NCI-H524 treated with DMSO at 0.1 percent for 48 hours (cell line): ENCODE data around the gene RALGPS1.

ENCODE experiments used
- DNase-seq: peaks from one replicate; lab custom pipeline; 2025; lab: John Stamatoyannopoulos, UW

Gene RALGPS1

DNA sequence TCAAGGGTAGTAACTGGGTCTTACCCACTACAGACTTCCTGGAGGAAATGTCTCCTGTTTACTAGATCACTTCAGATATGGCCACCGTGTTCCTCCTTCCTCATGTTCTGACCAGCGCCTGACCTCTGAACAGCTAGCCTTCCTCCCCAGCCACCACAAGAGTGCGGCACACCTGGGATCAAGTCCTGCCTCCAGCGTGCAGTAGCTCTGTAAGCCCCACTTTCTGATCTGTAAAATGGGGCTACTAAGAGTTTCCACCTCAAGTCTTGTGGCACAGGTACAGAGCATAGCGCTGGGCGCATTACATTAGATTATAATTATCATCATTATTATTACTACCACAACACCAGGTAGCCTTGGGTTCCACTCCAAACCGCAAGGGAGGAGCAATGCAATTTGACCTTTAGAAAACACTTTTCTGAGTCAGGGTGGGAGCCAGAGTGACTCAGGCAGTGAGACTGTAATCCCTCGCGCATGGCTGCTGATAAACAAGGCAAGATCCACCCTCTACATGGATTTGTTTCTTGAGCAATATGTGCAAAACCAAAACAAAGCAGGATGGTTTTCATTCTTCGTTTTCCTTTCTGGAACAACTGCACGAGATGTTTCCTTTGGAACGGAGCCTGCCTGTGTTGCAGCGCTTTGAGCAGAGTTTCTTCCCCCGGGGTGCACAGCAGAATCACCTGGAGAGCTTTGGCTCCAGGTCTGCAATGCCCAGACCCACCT is 272.8 kb downstream of the RALGPS1 start:
- no peak for DNase-seq

DNA sequence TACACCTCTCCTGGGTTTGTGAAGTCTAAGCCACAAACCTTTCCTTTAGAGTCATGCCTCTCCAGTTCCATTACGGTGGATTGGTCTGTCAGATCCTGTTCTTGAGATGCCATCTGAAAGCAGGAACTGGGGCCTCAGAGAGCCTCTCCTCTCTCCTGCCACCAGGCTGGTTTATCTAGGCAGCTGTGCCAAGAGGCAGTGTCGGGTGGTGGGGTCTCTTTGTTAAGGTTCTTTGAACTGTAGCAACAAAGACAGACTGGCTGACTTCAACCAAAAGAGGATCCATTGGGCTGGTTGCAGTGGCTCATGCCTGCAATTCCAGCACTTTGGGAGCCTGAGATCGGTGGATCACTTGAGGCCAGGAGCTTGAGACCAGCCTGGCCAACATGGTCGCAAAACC is 273.8 kb downstream of the RALGPS1 start:
- no peak for DNase-seq

DNA sequence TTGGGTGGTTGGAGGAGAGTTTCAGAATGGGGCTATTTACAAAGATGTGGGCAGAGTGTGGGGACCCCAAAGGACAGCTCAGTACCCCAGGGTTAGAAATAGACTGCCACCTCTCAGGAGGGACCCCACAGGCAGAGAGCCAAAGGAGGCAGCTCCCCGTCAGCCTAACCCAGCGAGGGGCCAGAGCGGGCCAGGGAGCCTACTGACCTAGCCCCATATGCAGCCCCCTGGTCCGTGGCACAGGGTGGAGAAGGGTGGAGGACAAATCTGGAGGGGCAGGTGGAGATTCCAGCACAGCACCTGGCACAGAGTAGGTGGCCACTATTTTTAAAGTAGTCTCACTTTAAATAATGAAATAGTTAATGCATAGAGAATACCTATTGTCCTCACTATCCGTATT is 275.0 kb downstream of the RALGPS1 start:
- no peak for DNase-seq

DNA sequence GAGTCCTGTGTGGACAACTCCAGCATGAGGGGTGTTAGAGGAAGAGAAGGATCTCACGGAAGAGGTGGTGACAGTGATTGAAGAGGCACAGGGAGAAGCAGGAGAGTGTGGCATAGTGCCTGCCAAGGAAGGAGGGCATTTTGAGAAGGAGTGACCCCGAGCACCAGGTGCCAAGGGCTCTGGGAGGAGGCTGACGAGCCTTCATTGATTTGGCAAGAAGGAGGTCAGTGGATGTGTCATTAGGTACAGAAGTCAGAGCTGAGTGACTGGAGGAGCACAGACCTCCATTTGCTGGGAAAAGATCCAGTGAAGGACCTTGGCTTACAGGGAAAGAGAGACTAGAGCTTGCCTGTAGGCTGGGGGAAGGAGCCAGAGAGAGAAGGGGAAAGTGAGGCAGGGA is 278.2 kb downstream of the RALGPS1 start:
- no peak for DNase-seq

DNA sequence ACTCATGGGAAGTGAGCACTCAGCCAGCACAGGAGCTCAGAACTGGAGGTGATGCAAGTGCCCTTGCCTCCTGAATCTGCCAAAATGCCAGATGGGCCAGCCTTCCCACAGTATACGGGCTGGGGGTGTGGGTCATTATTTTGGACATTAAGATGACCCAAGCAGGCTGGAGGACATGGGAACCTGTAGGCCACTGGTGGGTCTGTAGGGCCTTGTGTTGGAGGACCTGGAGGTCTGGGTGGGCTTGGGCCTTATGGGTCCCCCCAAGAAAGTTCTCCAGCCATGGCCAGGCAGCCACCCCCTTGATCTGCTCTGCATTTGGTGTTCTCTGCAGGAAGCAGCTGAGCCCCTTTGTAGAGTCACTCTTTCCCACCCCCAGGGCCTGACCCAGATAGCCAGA is 278.9 kb downstream of the RALGPS1 start:
- DNase-seq, result no peak

DNA sequence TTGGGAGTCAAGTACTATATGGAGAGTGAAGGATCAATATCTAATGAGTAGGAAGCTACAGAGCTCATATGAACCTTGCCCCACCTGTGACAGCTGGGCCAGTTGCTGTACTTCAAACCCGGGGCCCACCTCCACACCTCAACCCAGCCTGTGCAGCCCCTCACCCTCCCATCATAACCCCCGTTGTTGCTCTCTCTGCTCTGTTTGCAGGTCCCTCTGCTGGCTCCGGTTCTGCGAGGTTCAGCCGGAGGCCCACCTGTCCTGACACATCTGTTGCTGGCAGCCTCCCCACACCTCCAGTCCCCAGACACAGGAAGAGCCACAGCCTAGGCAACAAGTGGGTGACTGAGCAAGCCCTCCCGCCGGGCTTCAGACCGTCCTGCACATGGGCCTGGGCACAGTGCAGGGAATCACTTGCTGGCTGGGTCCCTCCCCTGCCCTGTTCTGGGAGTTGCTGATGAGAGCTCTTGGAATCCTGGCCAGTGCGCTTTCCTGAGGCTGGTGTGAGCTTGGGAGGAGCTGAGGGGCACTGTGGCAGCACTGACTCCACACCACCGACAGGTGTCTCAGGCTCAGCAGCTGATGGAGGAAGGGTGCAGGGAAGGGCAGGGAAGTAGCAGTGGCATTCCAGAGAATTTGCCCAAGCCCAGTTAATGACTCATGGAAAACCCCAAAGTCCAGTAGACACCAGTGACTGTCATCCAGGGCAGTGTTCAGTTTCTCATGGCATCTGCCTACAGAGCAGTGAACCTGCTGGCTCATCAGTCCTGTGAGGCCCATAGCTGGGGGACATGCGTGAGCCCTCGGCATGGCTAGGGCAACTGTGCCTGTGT is 280.5 kb downstream of the RALGPS1 start:
- no peak for DNase-seq

DNA sequence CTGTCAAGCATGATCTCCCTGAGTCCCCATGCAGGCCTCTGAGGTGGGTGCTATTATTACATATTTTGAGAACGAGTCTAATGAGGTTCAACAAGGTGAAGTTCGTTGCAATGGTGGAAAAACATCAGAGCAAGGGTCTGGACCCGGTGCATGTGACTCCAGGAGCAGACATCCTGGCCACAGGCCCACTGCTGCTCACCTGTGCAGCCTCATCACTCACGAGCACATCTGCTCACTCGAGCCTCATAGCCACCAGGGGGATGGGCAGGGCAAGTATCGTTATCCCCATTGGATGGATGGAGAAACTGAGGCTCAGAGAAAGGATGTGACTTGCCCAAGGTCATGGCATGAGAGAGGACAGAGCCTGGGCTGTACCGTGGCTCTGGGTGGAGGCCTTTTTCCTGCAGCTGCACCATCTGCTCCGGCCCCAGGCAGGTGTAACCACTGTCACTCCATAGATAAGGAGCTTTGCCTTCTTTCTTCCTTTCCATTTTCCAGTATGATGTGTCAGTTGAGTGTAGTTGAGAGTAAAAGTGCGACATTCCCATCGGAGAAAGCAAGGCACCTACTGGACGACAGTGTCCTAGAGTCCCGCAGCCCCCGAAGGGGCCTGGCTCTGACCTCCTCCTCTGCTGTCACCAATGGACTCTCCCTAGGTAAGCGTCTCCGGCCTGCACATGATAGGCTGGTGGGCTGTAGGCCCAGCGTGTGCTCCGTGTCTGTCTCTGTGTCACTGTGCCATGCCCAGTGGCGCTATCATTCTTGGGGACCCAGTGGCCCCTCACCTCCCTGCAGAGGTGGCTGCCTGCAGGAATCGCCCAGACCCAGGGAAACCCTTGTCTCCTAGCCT is 281.6 kb downstream of the RALGPS1 start:
- DNase-seq, result no peak

DNA sequence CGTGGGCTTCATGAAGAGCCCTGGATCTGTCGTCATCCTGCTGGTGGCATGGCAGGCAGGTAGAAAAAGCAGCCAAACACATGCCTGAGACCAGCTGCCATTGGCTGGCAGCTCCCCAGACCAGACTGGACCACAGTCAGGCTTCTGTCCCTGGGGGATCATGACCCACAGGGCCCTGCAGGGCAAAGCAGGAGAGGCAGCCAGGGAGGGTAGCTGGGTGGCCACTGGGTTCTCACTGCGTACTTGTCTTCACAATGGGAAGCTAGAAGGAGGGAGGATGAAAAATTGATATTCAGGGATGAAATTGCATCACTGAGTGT is 282.2 kb downstream of the RALGPS1 start:
- no peak for DNase-seq

DNA sequence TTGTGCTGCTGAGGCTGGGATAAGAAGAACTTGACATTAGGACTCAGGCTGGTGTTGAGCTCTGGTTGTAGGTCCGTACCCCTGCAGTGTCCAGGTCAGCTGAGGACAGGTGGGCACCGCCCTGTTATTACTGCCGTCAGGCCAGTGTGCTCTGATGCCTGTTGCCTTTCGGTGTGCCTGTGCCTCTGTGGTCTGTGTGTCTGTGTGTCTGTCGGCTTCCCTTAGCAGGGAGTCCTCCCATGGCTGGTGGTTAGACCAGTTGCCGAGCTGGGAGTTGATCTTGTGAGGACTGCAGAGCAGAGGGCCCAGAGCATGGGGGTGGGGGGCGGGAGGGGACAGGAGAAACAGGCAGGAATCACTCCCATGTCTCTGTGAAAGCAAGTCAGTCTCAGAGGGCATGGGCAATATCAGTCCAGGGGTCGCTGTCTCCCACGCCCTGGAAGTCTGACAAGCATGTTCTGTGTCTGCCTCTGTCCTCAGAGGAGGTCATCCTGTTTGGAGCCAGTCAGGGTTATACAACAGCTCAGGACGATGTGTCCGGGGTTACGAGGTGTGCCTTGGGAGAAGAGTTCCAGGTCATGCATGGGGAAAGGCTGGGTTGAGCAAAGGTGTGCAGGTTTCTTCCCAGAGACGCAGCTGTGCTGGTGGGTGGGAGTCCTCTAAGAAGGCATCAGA is 282.7 kb downstream of the RALGPS1 start:
- DNase-seq, result no peak

DNA sequence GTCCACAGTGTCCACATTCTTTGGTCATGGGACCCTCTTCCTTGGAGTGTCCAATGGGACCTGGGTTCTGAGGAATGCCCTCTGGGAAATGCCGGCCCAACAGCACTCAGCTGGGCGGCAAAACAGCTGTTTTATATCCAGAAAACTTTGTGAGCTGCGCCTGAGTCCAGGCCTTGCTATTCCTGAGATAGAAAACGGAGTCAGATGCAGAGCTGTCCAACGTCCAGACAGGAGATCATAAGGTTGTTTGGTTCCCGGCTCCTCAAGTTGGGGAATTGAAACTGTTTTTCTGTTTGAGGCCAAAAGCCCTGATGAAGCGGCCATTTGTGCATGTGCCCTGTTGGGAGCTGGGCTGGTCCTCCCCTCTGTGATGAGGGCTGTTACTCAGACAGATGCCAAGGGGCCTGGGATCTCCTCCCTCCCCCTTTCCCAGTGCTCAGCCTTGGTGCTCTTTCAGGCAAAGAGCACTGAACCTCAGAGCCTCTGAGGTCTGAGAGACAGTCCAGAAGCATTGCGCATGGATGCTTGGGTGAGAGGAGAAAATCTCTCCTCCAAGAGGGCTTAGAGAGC is 283.4 kb downstream of the RALGPS1 start:
- no peak for DNase-seq

DNA sequence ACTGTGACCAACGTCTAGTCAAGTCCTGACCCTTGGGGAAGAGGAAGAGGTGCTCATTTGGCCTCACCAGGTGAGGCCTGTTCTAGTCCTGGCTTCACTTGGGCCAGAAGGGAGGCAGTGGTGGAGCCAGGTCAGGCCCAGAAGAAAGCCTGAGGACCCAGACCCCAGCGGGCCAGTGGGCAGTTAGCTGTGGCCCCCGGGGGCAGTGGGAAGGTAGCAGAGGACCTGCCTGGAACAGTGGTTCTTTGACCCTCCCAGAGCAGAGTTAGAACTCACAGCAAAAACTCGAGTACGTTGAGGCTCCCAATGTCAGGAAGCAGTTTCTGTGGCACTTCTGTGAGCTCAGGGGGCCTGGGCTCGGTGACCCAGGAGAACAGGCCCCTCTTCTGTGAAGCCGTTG is 284.0 kb downstream of the RALGPS1 start:
- no peak for DNase-seq

DNA sequence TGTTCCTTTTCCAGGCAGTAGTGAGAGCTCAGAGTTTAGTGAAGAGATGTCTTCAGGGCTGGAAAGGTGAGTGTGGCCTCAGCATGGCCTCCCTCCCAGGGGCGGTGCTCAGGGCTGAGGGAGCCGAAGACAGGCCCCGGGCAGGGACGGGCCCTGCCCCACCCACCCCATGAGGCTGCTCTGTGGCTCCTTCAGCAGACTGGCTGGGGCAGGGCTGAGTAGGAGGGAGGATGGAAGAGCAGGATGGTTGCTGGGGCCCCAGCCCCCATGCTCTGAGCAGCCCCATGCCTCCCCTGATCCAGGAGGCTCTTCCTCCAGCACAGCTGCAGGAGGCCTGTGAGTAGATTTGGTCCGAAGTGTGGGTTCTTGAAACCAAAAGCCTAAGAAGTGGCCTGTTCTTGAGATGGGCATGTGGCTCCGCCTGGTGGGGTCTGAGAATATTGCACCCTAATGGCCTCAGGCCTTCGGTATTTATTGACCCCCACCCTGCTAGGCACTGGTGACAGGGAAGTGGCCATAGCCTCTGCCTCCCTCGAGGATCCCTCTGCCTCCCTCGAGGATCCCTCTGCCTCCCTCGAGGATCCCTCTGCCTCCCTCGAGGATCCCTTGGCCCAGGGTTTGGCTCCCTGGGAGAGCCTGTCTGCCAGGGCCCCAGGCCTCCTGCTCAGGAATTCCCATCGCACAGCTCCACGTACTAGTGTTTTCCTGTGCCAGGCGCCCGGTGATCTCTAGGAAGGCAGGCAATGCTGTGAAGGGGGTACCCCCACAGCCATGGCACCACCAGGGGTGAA is 284.6 kb downstream of the RALGPS1 start:
- peak; percentile 47 for DNase-seq

DNA sequence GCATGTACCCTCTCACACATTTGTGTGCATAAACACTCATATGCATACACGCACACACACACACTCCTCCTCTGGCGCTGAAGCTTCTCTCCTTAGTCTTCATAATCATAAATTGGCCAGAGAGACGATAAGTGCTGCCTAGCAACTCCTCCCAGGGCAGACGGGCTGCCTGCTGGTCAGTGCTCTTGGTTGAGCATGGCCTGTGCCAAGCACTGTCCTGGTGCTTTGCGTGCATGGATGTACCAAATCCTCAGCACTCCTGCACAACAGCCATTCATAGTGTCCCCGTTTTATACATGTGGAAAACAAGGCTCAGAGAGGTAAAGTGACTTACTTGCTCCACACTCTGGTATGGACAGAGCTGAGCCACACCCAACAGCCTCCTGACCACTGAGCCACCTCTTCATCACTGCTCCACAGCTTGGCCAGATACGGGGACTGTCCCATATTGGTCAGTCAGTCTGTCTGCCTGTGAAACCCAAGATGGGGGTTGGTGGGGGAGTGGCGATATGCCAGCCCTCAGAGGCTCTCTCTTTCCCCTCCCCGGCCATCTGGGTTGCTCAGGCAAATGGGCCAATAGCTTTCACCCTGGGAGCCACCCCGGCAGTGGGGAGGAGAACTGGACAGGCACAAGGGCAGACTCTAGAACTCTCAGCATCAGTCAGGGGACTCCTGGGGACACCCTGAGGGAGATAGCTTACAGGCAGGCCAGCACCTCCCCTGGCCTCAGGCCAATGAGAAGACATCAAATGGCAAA is 285.7 kb downstream of the RALGPS1 start:
- DNase-seq, result no peak

DNA sequence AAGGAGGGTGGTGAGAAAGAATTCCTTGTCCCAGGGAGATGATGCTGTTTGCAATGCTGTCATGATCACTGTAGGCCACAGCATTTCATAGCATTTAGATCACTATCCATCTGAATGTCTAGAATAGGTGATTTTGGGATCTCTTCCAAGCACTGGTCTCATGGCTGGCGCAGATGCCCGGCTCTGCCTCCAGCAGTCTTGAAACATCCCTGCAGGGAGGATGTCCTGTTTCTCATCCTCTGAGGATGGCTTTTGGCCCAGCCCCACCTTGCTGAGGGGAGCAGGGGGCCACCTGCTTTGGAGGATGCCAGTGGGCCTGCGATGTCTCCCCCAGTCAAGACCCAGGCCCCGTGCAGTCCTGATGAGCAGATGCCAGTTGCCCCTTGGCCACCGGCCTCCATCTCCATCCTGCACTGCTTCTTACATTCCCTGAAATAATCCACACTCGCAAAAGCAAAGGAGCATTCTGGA is 286.5 kb downstream of the RALGPS1 start:
- no peak for DNase-seq

DNA sequence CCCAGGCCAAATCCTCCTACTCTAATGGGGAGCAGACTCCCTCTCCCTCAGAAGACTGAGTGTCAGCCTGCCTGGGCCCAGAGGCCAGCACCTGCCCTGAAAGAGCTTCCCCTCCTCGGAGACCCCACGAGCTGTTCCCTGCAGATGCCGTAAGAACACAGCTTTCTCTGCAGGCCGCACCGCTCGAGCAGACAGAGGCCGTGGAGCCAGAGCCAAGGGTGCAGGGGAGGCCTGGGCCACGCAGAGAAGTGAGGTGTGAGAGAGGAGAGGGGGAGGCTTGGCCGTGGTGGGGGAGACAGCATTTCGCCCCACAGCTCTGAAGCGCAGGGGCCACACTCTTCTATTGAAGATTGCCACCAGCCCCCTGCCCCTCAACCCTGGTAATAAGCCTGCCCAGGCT is 287.1 kb downstream of the RALGPS1 start:
- no peak for DNase-seq

DNA sequence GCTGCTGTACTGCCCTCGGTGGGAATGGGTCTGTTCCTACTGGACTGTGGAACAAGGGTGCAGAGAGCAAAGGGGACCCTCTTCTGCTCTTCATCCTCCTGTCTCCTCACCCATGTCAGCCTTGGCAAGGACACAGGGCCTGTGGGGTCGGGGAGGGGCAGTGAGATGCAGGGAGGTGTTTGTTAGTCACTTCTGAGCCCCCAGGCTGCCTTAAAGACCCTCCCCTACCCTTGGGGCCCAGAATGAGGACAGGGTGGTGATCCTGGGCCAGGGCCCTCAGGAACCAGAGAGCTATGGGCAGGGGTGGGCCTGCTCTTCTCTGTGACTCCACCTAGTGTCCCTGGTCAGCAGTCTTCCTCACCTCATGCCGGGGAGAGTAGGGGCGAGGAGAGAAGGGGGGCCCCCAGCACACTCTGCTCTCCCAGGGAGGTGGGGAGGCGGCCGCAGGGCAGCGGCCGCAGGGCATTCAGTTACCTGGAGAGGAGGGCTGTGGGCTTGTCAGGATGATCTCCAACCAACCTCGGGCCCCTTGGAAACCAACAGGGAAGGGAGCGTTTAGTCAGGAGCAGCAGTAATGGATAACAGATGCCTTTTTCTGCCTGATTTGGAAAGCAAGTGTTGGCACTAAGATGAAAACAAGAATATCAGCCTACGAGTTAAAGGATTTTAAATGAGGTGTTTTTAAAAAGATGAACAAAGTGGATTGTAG is 288.0 kb downstream of the RALGPS1 start:
- no peak for DNase-seq

DNA sequence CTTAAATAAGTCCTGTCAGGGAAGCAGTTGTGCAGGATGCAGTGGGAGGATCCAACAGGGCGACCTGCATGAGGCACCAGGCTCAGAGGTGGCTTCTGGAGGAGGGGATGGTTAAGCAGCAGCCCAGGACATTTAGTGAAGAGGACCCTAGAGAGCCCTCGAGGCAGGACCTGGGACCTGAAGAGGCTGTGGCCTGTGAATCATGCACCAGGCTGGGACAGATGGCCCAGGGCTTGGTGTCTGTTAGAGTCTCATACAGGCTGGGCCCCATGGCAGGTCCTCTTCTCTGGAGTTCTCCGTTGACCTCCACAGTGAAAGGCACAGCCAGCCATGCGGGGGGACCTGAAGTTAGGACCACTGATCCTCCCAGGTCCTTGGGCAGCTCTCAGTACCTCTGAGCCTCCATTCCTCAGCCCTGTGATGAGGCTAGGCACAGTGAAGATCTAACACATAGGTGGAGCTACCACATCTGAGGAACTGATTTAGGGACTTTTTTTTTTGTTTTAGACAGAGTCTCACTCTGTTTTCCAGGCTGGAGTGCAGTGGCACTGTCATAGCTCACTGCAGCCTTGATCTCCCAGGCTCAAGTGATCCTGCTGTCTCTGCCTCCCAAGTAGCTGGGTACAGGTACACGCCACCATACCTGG is 289.2 kb downstream of the RALGPS1 start:
- no peak for DNase-seq

DNA sequence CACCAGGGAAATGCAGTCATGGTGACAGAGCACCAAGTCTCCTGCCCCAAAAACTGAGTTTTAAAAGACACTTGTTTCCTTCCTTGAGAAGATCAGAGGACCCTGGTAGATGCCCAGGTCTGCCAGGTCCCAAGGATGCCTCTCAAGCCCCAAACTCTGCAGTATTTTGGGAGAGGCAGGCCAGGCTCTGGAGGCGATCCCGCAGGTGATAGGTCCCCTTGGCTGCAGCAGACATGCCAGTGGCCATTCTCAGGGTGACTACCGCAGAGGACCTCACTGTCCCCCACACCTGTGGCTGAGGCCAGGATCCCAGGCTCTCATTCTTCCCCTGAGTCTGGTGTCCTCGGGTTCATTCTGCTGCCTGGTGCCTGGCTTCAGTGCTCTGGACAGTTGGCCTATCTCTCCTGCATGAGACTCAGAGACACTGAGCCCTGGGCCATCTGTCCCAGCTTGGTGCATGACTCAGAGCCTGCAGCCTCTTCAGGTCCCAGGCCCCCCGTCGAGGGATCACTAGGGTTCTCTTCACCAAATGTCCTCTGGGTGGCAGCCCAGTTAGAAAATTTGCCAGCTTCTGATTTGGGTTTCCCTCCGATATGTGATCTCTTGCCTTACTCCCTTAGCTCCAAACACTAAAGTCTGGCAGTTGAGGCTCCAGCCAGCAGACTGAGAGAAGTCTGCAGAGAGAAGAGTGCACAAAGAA is 290.3 kb downstream of the RALGPS1 start:
- peak; percentile 90 for DNase-seq
